ENCODE measurements around the gene TSPYL2. TPM values are rescaled to one million over a fixed set of nuclear protein-coding genes. Genes with fewer than 3 reads are reported as not detected.

Gene TSPYL2
- total RNA-seq, 1 donor from 2014 or later: 44.4 TPM

GRCh38 chrX:53075011-53075410 lies 7.2 kb upstream of the TSPYL2 start:
- Histone ChIP-seq H3K27me3 (no peaks in the 10 kb centered on the region), H3K4me3 (no peak overlapping the region), H3K9me3 (no peaks in the 10 kb centered on the region), H3K4me1 (no peaks in the 10 kb centered on the region), H3K27ac (no peak overlapping the region), H3K36me3 (no peaks in the 10 kb centered on the region)
- ATAC-seq: no peak
- intact Hi-C loops (cut with DNase I): no loop called here
- no peak for TF ChIP-seq CTCF (IDR thresholded peaks at IDR 0.05)
- DNase-seq: no peak

GRCh38 chrX:53076671-53077070 lies 5.5 kb upstream of the TSPYL2 start:
- Histone ChIP-seq H3K27me3 (no peaks in the 10 kb centered on the region), H3K4me3 (no peak overlapping the region), H3K36me3 (no peaks in the 10 kb centered on the region), H3K9me3 (no peaks in the 10 kb centered on the region), H3K27ac (no peak overlapping the region), H3K4me1 (no peaks in the 10 kb centered on the region)
- ATAC-seq: no peak
- TF ChIP-seq CTCF (IDR thresholded peaks at IDR 0.05): no peak
- intact Hi-C loops (cut with DNase I): no loop called here
- DNase-seq: no peak

GRCh38 chrX:53077207-53078197 lies 4.7 kb upstream of the TSPYL2 start:
- Histone ChIP-seq H3K27me3 (no peaks in the 10 kb centered on the region), H3K27ac (no peak overlapping the region), H3K9me3 (no peaks in the 10 kb centered on the region), H3K36me3 (no peaks in the 10 kb centered on the region), H3K4me3 (no peak overlapping the region), H3K4me1 (no peaks in the 10 kb centered on the region)
- no peak for TF ChIP-seq CTCF (IDR thresholded peaks at IDR 0.05)
- DNase-seq (no peak), ATAC-seq (no peak)
- intact Hi-C loops (cut with DNase I): no loop called here

- no peaks in the 10 kb centered on the region for H3K27me3 ChIP-seq
- no peaks in the 10 kb centered on the region for H3K4me1 ChIP-seq
- H3K9me3 ChIP-seq: no peaks in the 10 kb centered on the region
- ATAC-seq: no peak
- H3K36me3 ChIP-seq: no peaks in the 10 kb centered on the region
- H3K27ac ChIP-seq: no peak overlapping the region
- DNase-seq: no peak
- TF ChIP-seq CTCF (IDR thresholded peaks at IDR 0.05): no peak
- intact Hi-C loops (cut with DNase I): no loop called here
- no peak overlapping the region for H3K4me3 ChIP-seq
Observed at GRCh38 chrX:53078943-53079342, 3.2 kb upstream of the TSPYL2 start.

- H3K4me3 ChIP-seq: no peak overlapping the region
- H3K27me3 ChIP-seq: no peaks in the 10 kb centered on the region
- DNase-seq: no peak
- TF ChIP-seq CTCF (IDR thresholded peaks at IDR 0.05): no peak
- intact Hi-C loops (cut with DNase I): no loop called here
- ATAC-seq: no peak
- H3K9me3 ChIP-seq: no peaks in the 10 kb centered on the region
- peak overlapping the region; percentile 72 for H3K27ac ChIP-seq
- no peaks in the 10 kb centered on the region for H3K4me1 ChIP-seq
- H3K36me3 ChIP-seq: peaks cover 13% of the 10 kb centered on the region
Observed at GRCh38 chrX:53080628-53081580, 1.3 kb upstream of the TSPYL2 start.
